ENCODE measurements around the gene MAD1L1. TPM values are rescaled to one million over a fixed set of nuclear protein-coding genes. Genes with fewer than 3 reads are reported as not detected.

MAD1L1 gene
- total RNA-seq, 4 donors from 2014 or later = 60.3 to 149 (median 73.7) TPM

GRCh38 chr7:1850111-1850975, 382.4 kb downstream of the MAD1L1 start:
- H3K27me3 ChIP-seq = no peaks in the 10 kb centered on the region
- WGBS, 2 donors = 86 to 90% methylated on average over 19 to 27 of the region's 33 CpGs
- no peak for DNase-seq (ENCODE audit: low spot score in 2 of 2)
- H3K4me3 ChIP-seq = no peak overlapping the region
- no peaks in the 10 kb centered on the region for H3K4me1 ChIP-seq
- H3K36me3 ChIP-seq = peaks cover 0 to 14% (median 0%) of the 10 kb centered on the region in 3 donors
- no peak overlapping the region for H3K27ac ChIP-seq
- no peak for TF ChIP-seq POLR2A (IDR thresholded peaks at IDR 0.05)
- H3K9me3 ChIP-seq = no peaks in the 10 kb centered on the region

- Histone ChIP-seq H3K9me3 (no peaks in the 10 kb centered on the region), H3K4me3 (no peak overlapping the region), H3K27ac (no peak overlapping the region), H3K27me3 (no peaks in the 10 kb centered on the region), H3K4me1 (no peaks in the 10 kb centered on the region), H3K36me3 (peaks cover 0 to 15% (median 0%) of the 10 kb centered on the region in 3 donors)
- no peak for TF ChIP-seq POLR2A (IDR thresholded peaks at IDR 0.05)
- TF ChIP-seq CTCF (IDR thresholded peaks at IDR 0.05) = no peak
- no peak for TF ChIP-seq EP300 (IDR thresholded peaks at IDR 0.05)
- 78 to 85% methylated on average over 28 to 35 of the region's 35 CpGs for WGBS, 2 donors
- DNase-seq (ENCODE audit: low spot score in 2 of 2) = no peak
Observed at GRCh38 chr7:1849351-1850041, 383.2 kb downstream of the MAD1L1 start.

GRCh38 chr7:1848911-1849311, 383.8 kb downstream of the MAD1L1 start:
- peaks cover 0 to 15% (median 0%) of the 10 kb centered on the region in 3 donors for H3K36me3 ChIP-seq
- no peak for TF ChIP-seq POLR2A (IDR thresholded peaks at IDR 0.05)
- no peak for TF ChIP-seq EP300 (IDR thresholded peaks at IDR 0.05)
- TF ChIP-seq CTCF (IDR thresholded peaks at IDR 0.05) = no peak
- 90 to 96% methylated on average over 12 to 15 of the region's 15 CpGs for WGBS, 2 donors
- no peaks in the 10 kb centered on the region for H3K27me3 ChIP-seq
- H3K4me1 ChIP-seq = no peaks in the 10 kb centered on the region
- no peak for DNase-seq (ENCODE audit: low spot score in 2 of 2)
- no peak overlapping the region for H3K4me3 ChIP-seq
- H3K27ac ChIP-seq = no peak overlapping the region
- no peaks in the 10 kb centered on the region for H3K9me3 ChIP-seq

GRCh38 chr7:1848013-1848640, 384.6 kb downstream of the MAD1L1 start:
- DNase-seq (ENCODE audit: low spot score in 2 of 2) = no peak
- Histone ChIP-seq H3K27ac (no peak overlapping the region), H3K4me1 (no peaks in the 10 kb centered on the region), H3K4me3 (no peak overlapping the region), H3K27me3 (no peaks in the 10 kb centered on the region), H3K9me3 (no peaks in the 10 kb centered on the region), H3K36me3 (peaks cover 0 to 20% (median 0%) of the 10 kb centered on the region in 3 donors)
- WGBS, 2 donors = 65 to 71% methylated on average over 19 to 22 of the region's 23 CpGs
- TF ChIP-seq EP300 (IDR thresholded peaks at IDR 0.05) (no peak), POLR2A (IDR thresholded peaks at IDR 0.05) (no peak)

- Histone ChIP-seq H3K27ac (no peak overlapping the region), H3K27me3 (no peaks in the 10 kb centered on the region), H3K4me3 (no peak overlapping the region), H3K4me1 (no peaks in the 10 kb centered on the region), H3K36me3 (peaks cover 0 to 27% (median 0%) of the 10 kb centered on the region in 3 donors), H3K9me3 (no peaks in the 10 kb centered on the region)
- WGBS, 2 donors = 96% methylated on average over 27 to 30 of the region's 30 CpGs
- TF ChIP-seq EP300 (IDR thresholded peaks at IDR 0.05) = no peak
- no peak for TF ChIP-seq POLR2A (IDR thresholded peaks at IDR 0.05)
- TF ChIP-seq CTCF (IDR thresholded peaks at IDR 0.05) = no peak
- DNase-seq (ENCODE audit: low spot score in 2 of 2) = no peak
Observed at GRCh38 chr7:1847260-1848001, 385.3 kb downstream of the MAD1L1 start.
